Hematopoietic multipotent progenitor cell treated with erythropoietin and hydrocortisone succinate and interleukin-3 and kit ligand, for 8 days (in vitro differentiated cells): ENCODE data around the gene TEX54.

ENCODE experiments used
- DNase-seq: peaks from one replicate; pipeline ENCODE4 v3.0.0-alpha.2; 2015

The TEX54 gene

DNA sequence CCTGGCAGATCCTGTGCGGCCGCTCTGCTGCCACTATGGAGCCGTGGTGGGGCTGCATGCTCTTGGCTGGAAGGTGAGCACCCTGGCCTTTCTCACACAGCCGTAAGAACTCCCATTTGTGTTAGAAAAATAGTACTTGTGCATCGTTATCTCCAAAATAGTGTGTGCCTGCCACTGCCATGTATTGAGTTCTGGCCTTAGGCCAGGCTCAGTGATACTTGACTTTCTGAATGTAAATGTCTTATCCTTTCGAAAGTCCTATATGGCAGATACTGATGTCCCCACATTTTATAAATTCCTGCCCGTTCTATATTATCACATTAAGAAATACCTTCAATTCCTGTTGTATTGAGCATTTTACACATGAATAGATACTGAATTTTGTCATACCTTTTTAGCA lies 49.9 kb downstream of the TEX54 start:
- peak; percentile 28 for DNase-seq
